Measurements from ENCODE around the gene KANK4.

The KANK4 gene

GRCh38 chr1:62304515-62304914 lies 14.7 kb downstream of the KANK4 start:
- no peak for DNase-seq

GRCh38 chr1:62301726-62302390 lies 17.4 kb downstream of the KANK4 start:
- DNase-seq, result no peak

- DNase-seq, result no peak
These were observed 19.6 kb downstream of the KANK4 start for GRCh38 chr1:62299426-62300200.

GRCh38 chr1:62295921-62296491 lies 23.2 kb downstream of the KANK4 start:
- DNase-seq, result peak in 1 of 2 donors; percentile 34

GRCh38 chr1:62294261-62294660 lies 25.0 kb downstream of the KANK4 start:
- DNase-seq, result no peak

- DNase-seq, result no peak
These were observed 30.6 kb downstream of the KANK4 start for GRCh38 chr1:62288662-62289061.

- DNase-seq, result no peak
These were observed 31.0 kb downstream of the KANK4 start for GRCh38 chr1:62288224-62288623.

DNA sequence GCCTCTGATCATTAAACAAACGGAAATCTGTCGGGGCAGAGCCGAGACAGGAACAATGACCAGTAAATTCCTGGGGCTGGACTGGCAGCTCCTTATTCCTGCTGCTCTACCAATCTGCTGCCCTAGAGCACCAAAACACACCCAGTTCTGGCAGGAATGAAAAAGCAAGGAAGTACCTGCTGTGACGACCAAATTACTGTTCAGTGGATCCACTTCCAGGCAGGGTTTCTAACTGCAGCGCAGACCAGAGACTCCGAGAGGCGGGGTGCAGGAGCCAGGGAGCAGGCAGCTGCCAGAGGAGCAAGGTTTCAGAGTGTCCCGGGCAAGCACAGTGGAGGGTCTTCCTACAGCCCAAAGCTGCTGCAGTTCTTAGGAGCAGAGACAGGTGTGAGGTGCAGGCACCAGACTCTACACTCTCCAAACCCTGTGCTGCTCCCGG lies 32.4 kb downstream of the KANK4 start:
- DNase-seq, result no peak

- no peak for DNase-seq
These were observed 33.0 kb downstream of the KANK4 start for GRCh38 chr1:62285984-62286785.

- no peak for DNase-seq
These were observed 33.8 kb downstream of the KANK4 start for GRCh38 chr1:62285440-62285839.

- DNase-seq, result no peak
These were observed 35.2 kb downstream of the KANK4 start for GRCh38 chr1:62283986-62284385.

DNA sequence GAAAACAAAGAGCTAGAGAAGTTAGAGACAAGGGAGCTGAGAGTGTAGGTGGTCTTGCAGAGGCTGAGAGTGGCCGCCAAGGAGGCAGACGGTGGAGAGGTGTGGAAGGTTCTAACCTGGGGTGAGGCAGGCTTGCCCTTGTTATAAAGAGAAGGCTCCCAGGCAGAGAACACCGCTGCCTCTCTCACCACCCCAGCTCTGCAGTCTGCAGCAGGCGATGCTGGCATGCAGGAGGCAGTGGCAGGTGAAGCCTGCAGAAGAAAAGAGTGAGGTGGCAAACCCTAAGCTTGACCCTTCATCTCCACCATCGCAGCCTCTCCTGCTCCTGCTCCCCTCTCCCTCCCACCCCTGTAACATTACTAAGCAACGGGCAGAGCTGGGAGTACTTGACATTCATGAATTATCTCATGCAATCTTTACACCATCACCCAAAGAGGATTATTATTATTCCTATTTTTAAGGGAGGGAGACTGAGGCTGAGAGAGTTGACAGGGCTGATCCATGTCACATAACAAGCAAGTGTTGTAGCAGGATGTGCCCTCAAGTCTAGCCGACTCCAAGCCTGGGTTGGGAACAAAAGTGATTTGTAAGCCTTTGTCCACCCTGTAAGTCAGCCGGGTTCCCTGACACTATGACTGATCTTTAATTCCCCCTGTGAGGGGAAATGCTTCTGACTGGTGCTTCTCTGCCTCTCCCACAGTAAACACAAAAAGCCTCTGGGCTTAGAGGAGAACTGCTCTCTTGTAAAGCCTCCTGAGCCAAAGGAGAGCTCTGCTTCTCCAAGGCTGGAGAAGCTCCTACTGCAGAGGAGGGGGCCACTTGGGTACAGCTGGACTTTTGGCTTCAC lies 36.1 kb downstream of the KANK4 start:
- no peak for DNase-seq

GRCh38 chr1:62281922-62282555 lies 37.2 kb downstream of the KANK4 start:
- no peak for DNase-seq

GRCh38 chr1:62280960-62281465 lies 38.2 kb downstream of the KANK4 start:
- no peak for DNase-seq

GRCh38 chr1:62280150-62280549 lies 39.1 kb downstream of the KANK4 start:
- no peak for DNase-seq

- DNase-seq, result no peak
These were observed 42.4 kb downstream of the KANK4 start for GRCh38 chr1:62276791-62277190.

- DNase-seq, result no peak
These were observed 44.4 kb downstream of the KANK4 start for GRCh38 chr1:62274496-62275485.

- no peak for DNase-seq
These were observed 45.3 kb downstream of the KANK4 start for GRCh38 chr1:62273953-62274352.

- peak in 1 of 2 donors; percentile 59 for DNase-seq
These were observed 47.1 kb downstream of the KANK4 start for GRCh38 chr1:62271948-62272728.

All from bone marrow (tissue), 2 donors.